Fibroblast of peridontal ligament (primary cell): ENCODE data around the gene SUMO3.
"Not testable (repeated sequence)": the region's sequence is repeated elsewhere in the genome, so short reads cannot be mapped to it uniquely, and the experiment has no call there.

Experiments
- DNase-seq: peaks from one replicate; pipeline ENCODE4 v3.0.0-alpha.2; 2010; ENCODE audit errors: extremely low read depth

The SUMO3 gene

DNA sequence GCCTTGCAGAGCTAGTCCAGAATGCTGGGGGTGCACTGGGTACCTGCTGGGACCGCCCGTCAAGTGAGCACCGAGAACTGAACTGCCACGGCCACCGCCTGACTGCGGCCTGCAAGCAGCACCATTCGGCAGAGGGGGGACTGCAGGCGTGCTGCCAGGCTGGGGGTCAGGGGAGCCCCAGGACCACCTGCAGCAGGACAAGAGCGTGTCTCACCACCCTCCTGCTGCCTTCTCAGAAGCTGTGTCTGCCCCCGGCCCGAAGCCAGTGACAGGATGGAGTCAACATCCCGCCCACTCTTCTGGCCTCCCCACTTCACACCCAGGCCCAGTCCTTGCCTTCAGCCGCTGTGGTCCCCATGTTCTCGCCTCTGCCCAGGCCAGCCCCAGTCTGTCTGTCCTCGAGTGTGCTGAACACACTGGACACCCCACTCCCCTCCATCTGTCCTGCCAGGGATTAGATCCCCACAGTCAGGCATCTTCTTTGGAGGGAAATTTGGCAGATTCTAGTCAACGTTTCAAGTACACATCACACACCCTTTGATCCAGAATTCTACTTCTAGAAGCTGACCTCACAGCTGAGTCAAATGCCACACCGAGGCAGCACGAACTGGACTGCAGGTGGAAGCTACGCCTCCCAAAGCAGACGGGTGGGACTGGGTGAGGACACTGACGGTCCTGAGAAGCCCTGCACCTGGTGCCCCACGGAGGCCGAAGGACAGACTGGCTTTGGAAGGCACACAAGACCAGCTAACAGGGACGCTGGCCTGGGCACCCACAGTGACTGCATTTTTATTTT, 29.6 kb upstream of the SUMO3 start:
- DNase-seq, result no peak

DNA sequence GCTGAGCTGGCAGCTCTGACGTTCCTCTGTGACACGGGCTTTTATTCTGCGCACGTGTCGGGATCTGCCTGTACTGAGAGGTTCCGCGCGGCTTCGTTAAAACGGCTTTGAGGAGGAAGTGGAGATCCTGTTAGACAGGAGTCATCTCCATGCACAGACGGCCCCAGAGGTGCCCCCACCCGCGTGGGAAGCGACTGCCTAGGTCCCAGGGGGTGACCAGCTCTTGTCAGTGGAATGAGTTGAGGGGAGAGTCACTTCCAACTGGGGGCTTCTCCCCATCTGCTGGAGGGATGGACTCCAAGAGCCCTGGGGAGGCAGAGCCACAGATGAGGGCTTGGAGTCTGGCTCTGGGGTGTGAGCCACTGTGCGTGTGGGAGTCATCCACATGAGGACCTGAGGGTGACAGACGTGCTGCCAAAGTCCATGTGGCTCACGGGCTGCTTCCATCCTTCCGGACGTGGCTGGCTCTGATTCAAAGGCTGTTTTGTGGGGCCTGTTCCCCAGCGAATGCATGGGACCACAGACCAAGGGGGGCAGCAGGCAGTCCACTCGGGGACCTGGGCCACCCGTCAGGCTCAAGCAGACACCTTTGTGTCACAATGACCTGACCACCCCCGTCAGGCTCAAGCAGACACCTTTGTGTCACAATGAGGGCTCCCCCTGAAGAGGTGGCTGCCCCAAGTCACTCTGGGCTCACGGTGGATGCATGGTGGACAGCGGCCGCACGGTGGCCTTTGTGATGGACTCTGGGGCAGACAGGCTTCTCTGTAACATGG, 28.8 kb upstream of the SUMO3 start:
- no peak for DNase-seq

DNA sequence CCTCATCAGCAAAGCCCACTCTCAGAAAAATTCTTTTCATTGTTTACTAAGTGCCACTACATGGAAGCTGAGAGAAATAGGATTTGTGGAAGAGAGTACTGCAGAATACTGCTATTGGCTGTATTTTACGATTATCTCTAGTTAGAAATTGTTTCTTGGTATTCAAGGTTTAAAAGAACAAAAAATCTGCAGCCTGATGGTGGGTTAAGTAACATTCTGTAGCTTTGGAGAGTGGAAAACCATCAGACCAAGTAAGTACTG, 28.3 kb upstream of the SUMO3 start:
- peak; percentile 31 for DNase-seq

DNA sequence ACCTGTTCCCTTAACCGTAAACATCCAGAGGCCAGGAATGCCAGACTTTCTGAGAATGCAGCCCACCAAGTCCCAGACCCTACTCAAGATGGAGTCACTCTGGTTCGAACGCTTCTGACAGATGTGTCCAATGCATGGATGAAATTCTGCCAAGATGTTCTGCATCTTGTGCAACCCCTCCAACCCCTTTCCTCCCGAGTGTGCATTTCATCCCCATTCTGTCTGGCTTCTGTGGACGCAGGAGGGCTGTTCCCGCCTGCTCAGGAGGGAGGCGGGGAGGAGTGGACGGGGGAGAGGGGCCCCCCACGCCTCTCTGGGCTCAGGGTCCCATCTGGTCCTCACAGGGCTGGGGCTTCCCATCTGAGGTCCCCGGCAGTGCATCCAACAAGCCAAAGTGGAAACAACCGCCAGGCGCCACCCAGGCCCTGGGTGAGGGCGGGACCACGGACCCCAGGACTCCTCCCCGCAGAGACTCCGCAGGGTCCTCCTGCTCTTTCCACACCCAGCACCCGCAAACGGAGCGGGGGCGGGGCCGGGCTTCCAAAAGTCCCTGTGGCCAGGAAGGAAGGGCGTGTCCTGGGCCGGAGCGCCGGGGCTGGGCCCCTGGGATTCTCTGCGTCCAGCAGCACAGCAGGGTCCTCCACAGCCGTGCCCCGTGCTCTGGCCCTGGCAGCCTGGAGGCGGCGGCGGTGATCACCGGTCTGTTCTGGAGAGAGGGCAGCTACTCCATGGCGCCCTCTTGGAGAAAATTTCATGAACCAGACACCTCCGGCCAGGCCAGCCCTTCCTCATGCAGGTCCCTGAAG, 27.8 kb upstream of the SUMO3 start:
- DNase-seq, result peak; percentile 36

DNA sequence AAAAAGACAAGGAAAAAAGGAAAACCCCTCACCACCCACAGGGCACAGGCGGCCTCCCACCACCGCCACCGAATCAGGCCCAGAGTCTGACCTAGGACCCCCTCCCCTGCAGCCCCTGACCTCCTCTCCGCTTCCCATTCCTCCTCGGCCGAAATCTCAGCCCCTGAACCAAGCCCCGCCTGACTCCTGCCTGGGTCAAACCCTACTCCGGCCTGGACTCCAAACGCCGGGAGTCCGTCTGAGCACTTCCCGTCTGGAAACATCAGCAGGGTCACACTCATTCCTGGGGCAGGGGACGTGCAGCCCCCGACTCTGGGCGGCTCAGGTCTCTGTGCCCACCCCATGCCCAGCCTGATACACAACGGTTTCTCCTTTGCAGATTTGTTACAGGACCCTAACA, 26.4 kb upstream of the SUMO3 start:
- no peak for DNase-seq

DNA sequence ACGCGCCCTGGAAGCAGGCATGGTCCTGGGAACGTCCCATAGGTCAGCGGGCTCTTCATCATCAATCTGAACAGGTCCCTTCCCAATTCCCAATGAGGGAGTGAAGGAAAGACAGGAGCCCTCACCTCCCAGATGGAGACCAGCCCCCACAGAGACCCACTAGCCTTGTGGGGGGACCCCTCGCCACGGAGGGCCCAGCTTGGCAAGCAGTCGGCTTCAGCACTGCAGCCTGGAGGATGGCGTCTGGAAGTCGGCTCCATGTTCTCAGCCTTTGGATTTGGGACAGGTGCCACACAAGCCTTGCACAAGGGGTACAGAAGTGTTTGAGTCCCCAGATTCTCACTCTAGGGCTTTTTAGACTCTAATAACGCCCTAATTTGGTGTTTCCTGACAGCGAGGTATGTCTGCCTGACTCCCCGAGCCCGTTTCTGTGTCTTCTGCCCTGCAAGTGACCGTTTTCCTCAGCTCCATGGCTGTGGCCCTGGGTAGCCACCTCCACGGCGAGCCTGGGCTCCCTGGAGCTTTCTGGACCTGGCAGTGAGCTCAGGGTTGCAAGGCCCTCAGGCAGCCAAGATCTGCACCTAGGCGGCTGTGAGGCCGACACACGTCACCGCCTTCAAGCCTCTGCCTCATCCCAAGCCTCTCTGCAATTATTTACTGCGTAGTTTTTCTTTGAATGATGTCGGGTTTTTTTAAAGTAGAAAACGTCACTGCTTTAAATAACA, 25.0 kb upstream of the SUMO3 start:
- DNase-seq, result no peak

DNA sequence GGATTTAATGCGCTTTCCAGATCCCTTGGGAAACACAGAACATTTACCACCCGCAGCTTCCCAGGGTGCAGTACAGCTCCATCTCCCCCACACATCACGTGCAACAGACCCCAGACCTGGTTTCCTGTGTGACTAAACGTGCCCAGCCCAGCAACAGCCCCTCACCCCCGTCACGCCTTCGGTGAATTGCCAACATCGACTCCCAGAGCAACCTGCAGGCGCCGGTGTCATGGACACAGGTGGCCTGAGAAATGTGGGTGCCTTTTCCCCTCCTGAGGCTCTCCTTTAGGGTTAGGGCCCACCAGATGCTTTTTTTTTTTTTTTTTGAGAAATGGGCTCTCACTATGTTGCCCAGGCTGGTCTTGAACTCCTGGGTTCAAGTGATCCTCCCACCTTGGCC, 24.2 kb upstream of the SUMO3 start:
- no peak for DNase-seq

DNA sequence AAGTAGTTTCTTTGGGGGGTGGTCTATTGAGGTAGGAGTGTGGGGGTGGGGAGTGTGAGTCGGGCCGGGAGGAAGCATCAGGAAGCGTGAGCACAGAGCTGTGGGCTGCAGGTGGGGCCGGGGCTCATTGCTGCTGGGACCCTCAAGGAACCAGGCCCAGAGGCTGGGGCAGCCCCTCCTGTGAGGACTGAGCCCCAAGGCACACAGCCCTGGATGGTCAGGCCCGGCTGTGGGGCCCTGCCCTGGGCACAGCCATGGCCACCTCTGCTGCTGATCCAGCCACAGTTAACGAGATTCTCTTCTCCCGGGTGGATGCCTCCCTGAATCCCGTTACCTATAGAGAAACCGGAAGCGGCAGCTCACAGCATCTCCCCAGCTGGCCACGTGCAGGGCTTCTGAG, 22.9 kb upstream of the SUMO3 start:
- DNase-seq, result no peak

DNA sequence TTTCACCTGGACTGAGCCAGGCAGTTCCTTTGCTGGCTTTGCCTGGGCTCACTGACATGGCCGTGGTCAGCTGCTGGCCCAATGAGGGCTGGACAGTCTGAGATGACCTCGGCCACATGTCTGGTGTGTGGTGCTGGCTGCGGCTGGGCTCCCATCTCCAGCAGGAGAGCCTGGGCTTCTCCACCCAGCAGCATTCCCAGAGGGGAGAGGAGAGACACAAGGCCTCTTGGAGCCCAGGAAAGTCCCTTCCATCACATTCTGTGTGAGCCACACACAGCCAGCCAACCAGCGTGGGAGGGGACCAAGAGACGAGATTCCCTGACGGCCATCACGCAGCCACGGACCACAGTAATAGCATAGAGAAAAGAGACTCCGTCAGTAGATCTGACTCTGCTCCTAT, 21.1 kb upstream of the SUMO3 start:
- DNase-seq, result no peak

DNA sequence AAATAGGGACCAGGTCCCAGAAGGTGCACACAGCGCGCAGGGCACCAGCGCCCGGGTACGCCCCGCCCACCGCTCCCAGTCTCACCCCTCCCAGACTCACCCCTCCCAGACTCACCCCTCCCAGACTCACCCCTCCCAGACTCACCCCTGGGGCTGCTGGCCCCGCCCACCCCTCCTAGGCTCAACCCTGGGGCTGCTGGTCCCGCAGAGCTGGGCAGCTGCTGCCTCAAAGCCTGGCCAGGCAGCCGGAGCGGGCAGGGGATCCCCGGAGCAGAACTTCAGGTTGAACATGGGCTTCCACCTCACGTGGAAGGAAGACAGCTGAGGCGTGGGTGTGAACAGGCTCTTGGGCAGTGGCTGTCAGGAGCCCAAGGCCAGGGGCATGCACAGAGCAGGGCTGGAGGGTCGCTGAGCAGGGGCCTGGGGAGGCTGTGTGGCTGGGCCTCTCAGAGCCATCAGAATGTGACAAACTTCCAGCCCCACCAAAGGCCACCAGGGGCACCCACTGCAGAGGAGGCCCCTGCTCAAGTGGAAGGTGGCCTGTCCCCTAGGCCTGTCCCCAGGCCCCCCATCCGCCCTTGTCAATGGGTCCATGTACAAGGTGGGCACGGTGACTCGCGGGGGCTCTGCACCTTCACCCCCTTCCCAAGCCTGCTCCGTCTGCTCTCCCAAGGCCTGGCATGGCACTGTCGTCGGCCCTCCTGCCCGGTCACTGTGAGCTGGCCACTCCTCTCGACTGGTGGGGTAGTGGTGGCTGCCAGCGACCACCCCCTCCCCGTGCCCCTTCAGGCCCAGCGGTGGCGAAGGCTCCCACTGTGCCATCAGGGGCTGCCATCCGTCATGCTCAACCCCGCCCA, 20.4 kb upstream of the SUMO3 start:
- no peak for DNase-seq

DNA sequence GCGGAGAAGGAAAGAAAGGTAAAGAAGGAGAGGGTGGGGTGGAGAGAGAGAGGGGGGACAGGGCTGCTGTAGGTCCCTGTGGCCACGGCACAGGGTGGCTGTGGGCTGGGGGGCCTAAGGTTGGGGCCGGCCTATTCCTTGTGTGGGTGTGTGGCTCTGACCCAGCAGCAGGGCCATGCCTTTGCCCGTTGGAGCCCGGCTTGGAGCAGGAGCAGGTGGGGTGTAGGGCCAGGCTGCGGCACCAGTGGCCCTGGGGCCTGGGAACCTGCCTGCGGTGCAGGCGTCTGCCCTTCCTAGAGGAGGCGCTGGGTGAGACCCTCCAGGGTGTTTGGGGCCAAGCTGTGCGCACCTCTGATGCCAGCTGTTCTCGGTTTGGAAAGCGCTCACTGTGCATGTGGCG, 19.7 kb upstream of the SUMO3 start:
- DNase-seq, result no peak

DNA sequence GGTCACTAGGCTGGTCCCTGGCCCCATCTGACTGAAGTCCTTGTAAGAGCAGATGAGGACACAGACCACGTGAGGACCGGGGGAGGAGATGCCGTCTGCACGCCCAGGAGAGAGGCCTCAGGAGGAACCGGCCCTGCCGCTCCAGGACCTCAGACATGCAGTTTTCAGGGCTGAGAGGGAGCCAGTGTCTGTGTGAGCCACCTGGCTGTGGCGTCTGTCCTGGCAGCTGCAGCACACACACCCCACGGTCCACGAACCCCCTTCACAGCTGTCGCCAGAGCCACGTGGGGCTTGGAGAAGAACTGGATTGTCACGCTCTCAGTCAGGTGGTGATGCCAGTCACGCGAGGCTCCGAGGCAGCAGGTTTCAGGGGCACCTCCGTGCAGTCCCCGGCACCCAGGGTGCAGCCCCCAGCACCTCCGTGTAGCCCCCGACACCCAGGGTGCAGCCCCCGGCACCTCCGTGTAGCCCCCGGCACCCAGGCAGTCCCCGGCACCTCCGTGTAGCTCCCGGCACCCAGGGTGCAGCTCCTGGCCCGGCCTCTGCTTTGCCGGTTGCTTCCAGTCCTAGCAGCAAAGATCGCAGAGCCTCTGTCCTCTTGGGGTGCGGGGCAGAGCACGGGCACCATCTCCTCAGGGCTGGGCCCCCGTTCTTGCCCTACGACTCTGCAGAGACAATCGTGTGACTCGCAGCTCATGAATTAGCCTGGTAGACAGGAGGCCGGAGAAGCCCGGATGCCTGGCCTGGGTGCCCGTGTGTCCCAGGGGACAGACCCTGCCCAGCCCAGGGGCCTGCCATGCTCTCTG, 19.0 kb upstream of the SUMO3 start:
- peak; percentile 18 for DNase-seq

DNA sequence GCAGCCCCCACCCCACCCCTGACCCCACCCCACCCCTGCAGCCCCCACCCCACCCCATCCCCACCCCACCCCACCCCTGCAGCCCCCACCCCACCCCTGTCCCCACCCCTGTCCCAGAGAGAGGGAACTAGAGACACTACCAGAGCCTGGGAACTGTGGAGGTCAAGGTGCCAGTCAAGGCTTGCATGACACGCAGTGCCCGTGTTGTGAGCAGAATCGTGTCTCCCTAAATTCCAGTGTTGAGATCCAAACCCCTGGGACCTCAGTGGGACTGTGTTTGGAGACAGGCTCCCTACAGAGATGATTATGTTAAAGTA, 18.4 kb upstream of the SUMO3 start:
- no peak for DNase-seq

DNA sequence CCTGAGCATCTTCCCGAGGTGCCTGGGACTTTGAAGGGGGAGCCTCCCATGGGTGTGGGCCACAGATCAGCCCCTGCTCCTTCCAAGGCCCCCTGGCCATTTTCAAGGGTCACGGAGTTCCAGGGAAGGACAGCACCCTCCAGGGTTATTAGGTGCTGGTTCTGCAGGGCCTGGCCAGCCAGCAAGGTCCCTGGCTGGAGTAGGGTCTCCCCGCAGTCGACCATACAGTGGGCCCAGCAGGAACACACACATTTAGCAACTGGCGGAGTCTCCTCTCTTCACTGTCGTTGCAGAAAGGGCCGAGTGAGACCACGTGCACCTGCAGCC, 17.7 kb upstream of the SUMO3 start:
- DNase-seq, result no peak

DNA sequence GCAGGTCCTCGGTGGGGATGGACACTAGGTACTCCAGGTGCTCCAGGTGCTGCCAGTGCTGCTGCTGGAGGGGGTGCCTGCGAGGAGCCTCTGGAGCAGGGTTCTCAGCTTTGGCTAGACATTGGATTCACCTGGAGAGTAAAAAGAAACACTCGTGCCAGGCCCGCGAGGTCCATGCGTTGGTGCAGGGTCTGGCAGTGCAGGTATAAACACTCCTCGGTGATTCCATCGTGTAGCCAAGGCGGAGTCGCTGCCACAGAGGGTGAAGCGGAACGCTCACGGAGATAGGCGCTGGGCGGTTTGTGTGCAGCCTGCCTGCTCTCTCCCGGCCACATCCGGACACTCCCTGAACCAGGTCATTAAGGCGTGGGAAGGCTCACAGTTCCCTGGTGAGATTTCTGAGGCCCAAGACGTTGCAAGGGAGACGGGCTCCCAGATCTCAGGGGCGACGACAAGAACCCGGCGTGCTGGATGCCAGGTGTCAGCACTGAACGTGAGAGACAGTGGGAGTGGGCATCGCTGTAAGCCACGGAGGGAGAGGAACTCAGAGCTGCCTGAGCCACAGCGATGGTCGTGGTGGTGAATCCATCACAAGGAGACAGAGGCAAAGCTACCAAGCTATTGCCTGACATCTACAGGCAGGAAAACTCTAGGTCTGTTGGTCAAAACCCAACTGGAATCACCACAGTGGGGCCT, 17.2 kb upstream of the SUMO3 start:
- DNase-seq, result no peak

DNA sequence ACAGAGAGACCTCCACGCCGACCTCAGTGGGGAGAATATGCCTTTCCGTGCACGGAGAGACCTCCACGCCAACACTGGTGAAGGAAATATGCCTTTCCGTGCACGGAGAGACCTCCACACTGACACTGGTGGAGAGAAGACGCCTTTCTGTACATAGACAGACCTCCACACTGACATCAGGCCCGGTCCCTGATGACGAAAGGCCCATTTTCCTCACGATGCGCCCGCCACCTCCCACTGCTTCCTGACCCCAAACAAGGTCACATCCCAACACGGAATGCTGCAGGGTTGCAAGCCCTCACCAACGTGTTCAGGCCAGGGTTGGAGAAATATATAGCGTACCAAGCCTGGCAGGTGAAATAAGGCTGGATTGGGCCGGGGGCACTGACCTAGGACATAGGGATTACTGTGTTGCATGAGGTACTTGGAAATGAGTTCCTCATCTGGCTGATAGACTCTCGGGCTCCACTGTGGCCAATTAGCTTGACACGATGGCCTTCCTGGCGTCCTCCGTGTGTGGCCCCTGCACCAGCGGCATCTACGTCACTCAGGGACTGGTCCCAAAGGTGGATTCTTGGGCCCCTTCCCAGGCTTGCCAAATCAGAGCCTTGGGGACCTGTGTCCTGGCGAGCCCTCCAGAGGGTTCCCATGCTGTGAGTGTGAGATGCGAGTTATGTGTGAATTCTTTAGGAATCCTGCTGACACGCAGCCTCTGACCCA, 16.5 kb upstream of the SUMO3 start:
- no peak for DNase-seq

DNA sequence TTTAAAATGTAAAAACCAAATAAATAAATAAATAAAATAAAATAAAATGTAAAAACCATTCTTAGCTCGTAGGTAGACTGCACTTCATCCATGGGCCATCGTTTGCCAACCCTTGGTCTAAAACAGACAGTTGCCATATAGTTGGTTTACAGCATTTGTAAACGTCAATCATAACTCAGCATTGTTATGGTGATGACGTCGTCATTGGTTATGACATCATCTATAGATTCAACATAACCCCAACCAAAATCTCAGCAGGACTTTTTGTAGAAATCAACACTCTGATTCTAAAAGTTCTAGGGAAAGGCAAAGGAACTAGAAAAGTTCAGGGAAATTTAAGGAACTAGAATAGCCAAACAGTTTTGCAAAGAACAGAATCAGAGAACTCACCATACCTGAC, 15.8 kb upstream of the SUMO3 start:
- no peak for DNase-seq

DNA sequence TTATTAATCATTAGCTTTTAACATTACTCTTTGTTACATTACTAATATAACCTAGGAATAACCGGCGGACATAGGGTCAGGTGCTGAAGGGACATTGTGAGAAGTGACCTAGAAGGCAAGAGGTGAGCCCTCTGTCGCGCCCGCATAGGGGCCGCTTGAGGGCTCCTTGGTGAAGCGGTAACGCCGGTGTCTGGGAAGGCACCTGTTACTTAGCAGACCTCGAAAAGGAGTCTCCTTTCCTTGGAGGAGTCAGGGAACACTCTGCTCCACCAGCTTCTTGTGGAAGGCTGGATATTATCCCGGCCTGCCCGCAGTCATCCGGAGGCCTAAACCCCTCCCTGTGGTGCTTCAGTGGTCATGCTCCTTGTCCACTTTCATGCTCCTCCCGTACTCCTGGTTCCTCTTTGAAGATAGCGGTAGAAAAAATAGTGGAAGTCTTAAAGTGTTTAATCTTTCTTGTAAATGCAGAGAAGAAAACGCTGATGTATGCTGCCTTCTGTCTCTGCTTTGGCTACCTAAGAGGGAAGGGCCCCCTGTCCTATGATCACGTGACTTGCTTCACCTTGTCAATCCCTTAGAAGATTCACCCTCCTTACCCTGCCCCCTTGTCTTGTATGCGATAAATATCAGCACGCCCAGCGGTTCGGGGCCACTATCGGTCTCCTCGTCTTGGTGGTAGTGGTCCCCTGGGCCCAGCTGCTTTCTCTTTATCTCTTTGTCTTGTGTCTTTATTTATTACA, 14.8 kb upstream of the SUMO3 start:
- DNase-seq, result not testable (repeated sequence)
